Osteoblast (primary cell): ENCODE results near the gene SLC24A3. TPM values are rescaled to one million over a fixed set of nuclear protein-coding genes. Genes with fewer than 3 reads are reported as not detected.

Experiments used
- DNase-seq: peaks from one replicate; pipeline ENCODE4 v3.0.0; 2011; ENCODE audit warnings: low spot score, mixed read lengths; ENCODE audit not compliant: insufficient read length; ENCODE audit errors: missing footprints
- H2AFZ ChIP-seq: 2 replicates; pipeline ENCODE4 v1.6.0; 2011; ENCODE audit warnings: mild to moderate bottlenecking, low read length
- H3K27ac ChIP-seq: 2 replicates; pipeline ENCODE4 v1.5.1; 2011; ENCODE audit warnings: mild to moderate bottlenecking, low read depth, low read length, moderate library complexity
- H3K27me3 ChIP-seq: 2 replicates; pipeline ENCODE4 v1.6.0; 2012; ENCODE audit warnings: mild to moderate bottlenecking, control low read depth, inconsistent platforms, low read length, moderate library complexity; ENCODE audit not compliant: insufficient read depth
- H3K36me3 ChIP-seq: 2 replicates; pipeline ENCODE4 v1.5.1; 2011; ENCODE audit warnings: mild to moderate bottlenecking, low read length, control low read depth, moderate library complexity; ENCODE audit not compliant: insufficient read depth
- H3K4me1 ChIP-seq: 2 replicates; pipeline ENCODE4 v1.5.1; 2011; ENCODE audit warnings: mild to moderate bottlenecking, low read length, control low read depth, moderate library complexity; ENCODE audit not compliant: insufficient read depth
- H3K4me2 ChIP-seq: 2 replicates; pipeline ENCODE4 v1.6.0; 2011; ENCODE audit warnings: mild to moderate bottlenecking, low read length; ENCODE audit not compliant: insufficient read depth
- H3K4me3 ChIP-seq: fragments of 200-600 bp; sonication (generic); 3 replicates; pipeline ENCODE4 v1.5.1; 2012; ENCODE audit warnings: mild to moderate bottlenecking, low read length, inconsistent platforms; ENCODE audit not compliant: insufficient read depth
- H3K79me2 ChIP-seq: 2 replicates; pipeline ENCODE4 v1.6.0; 2012; ENCODE audit warnings: mild to moderate bottlenecking, low read length, control low read depth, inconsistent platforms; ENCODE audit not compliant: insufficient read depth
- H3K9me3 ChIP-seq: 2 replicates; pipeline ENCODE4 v1.5.1; 2011; ENCODE audit warnings: low read depth, low read length, control low read depth
- H4K20me1 ChIP-seq: 2 replicates; pipeline ENCODE4 v1.6.0; 2012; ENCODE audit warnings: mild to moderate bottlenecking, low read length, control low read depth; ENCODE audit not compliant: insufficient read depth
- total RNA-seq: library from RNA; depleted of rRNA; stranded (reverse); fragments of >200 nt; gene quantifications from 2 replicates; pipeline ENCODE4 v1.2.3, GENCODE V29; 2012
- TF ChIP-seq, protein P1 (sequence below): IDR thresholded peaks from 2 replicates; pipeline ENCODE4 v1.5.1; 2011; ENCODE audit warnings: mild to moderate bottlenecking, low read depth, low read length, moderate library complexity; ENCODE audit errors: extremely low read depth

Gene SLC24A3
- total RNA-seq, 1 donor = 1.1 TPM

DNA sequence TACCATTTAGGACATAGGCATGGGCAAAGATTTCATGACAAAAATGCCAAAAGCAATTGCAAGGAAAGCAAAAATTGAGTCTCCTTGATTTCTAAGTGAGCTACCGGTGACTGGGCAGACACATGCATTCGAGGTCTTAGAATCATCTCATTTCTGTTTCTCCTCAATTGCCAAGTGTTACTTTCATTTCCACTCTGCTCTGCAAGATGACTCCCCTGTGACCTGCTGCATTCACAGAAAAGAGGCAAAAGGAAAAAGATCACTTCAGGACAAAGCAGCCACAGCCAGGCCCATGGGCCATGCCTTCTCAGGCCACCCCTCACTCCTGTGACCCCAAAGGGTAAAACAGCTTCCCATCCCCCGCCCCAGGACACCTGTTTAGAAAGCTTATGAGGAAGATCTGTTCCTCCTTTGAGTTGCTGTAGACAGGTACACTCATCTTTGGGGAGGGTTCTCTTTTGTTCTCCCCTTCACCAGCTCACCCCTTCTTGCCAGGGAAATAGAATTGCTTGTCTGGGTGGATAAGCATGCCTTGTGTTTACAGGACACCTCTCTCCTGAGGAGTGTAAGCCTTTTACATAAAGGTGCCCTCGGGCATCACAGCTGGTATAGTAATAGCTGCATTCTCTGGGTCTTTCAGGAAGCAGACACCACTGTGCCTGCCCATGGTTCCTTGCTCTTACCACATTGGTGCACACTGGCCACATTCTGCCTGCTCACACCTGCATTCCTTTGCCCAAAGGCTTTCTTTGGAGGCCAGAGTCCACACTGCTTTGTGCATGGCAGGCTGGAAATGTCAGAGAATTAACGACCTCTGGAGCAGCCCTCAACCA lies 105.0 kb downstream of the SLC24A3 start:
- Histone ChIP-seq H3K4me1 (no peaks in the 10 kb centered on the region), H3K36me3 (no peaks in the 10 kb centered on the region), H3K27ac (no peak overlapping the region), H4K20me1 (no peaks in the 10 kb centered on the region), H3K79me2 (no peaks in the 10 kb centered on the region), H3K9me3 (no peaks in the 10 kb centered on the region), H3K27me3 (no peaks in the 10 kb centered on the region), H3K4me3 (no peak overlapping the region), H2AFZ (no peak overlapping the region), H3K4me2 (no peak overlapping the region)
- TF ChIP-seq, protein P1, sequence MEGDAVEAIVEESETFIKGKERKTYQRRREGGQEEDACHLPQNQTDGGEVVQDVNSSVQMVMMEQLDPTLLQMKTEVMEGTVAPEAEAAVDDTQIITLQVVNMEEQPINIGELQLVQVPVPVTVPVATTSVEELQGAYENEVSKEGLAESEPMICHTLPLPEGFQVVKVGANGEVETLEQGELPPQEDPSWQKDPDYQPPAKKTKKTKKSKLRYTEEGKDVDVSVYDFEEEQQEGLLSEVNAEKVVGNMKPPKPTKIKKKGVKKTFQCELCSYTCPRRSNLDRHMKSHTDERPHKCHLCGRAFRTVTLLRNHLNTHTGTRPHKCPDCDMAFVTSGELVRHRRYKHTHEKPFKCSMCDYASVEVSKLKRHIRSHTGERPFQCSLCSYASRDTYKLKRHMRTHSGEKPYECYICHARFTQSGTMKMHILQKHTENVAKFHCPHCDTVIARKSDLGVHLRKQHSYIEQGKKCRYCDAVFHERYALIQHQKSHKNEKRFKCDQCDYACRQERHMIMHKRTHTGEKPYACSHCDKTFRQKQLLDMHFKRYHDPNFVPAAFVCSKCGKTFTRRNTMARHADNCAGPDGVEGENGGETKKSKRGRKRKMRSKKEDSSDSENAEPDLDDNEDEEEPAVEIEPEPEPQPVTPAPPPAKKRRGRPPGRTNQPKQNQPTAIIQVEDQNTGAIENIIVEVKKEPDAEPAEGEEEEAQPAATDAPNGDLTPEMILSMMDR = no peak
- DNase-seq = no peak

DNA sequence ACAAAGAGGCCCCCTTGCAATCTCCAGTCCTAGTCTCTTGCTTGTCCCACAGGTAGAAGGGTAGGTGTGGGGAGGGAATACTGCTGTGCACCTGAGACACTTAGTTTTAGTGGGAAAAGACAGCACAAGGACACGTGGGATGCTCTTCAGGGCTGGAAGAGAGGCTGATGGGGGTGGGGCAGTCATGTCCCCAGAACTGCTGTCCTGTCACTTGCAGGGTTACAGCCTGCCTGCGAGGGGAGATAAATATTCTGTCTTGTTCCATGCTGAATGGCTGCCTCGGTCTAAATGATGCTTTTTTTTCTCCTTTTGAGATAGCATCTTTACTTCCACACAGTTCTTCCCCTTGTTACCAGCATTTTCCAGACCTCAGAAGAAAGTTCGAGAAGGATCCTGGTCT lies 106.2 kb downstream of the SLC24A3 start:
- Histone ChIP-seq H3K79me2 (no peaks in the 10 kb centered on the region), H4K20me1 (no peaks in the 10 kb centered on the region), H3K9me3 (no peaks in the 10 kb centered on the region), H3K4me2 (no peak overlapping the region), H3K36me3 (no peaks in the 10 kb centered on the region), H3K27me3 (no peaks in the 10 kb centered on the region), H3K4me1 (no peaks in the 10 kb centered on the region), H3K4me3 (no peak overlapping the region), H3K27ac (no peak overlapping the region), H2AFZ (no peak overlapping the region)
- DNase-seq = no peak
- TF ChIP-seq, protein P1 = no peak

DNA sequence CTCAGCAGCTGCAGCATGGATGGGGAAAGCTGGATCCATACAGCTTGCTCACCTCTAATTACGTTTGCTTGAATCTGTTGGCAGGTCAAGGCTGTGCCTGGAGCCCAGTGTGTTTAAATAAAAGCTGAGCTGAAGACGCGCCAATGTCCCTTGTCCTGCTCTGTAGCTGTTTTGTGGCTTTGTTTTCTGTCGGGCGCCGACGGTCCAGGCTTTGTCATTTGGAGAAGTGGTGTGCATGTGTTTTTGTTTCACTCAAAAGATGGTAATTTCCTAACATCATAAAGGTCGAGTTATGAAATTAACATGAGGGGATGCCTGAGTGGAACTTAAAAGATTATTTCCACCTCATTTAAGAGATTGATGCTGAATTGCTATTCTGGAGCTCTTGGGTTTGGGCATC lies 107.6 kb downstream of the SLC24A3 start:
- no peaks in the 10 kb centered on the region for H4K20me1 ChIP-seq
- no peak overlapping the region for H2AFZ ChIP-seq
- no peak for DNase-seq
- H3K4me3 ChIP-seq = no peak overlapping the region
- H3K4me1 ChIP-seq = no peaks in the 10 kb centered on the region
- H3K4me2 ChIP-seq = no peak overlapping the region
- no peaks in the 10 kb centered on the region for H3K9me3 ChIP-seq
- TF ChIP-seq, protein P1 = no peak
- no peaks in the 10 kb centered on the region for H3K27me3 ChIP-seq
- H3K79me2 ChIP-seq = no peaks in the 10 kb centered on the region
- no peaks in the 10 kb centered on the region for H3K36me3 ChIP-seq
- H3K27ac ChIP-seq = no peak overlapping the region

GRCh38 chr20:19321176-19321575 lies 108.7 kb downstream of the SLC24A3 start:
- H4K20me1 ChIP-seq = no peaks in the 10 kb centered on the region
- TF ChIP-seq, protein P1 = no peak
- H3K36me3 ChIP-seq = no peaks in the 10 kb centered on the region
- H3K27me3 ChIP-seq = no peaks in the 10 kb centered on the region
- no peak overlapping the region for H2AFZ ChIP-seq
- no peaks in the 10 kb centered on the region for H3K79me2 ChIP-seq
- H3K27ac ChIP-seq = no peak overlapping the region
- H3K9me3 ChIP-seq = no peaks in the 10 kb centered on the region
- no peak overlapping the region for H3K4me2 ChIP-seq
- no peaks in the 10 kb centered on the region for H3K4me1 ChIP-seq
- no peak overlapping the region for H3K4me3 ChIP-seq
- DNase-seq = no peak
